WERI-Rb-1 (cell line): ENCODE measurements around the gene GRAMD4.

ENCODE experiments used
- DNase-seq: peaks from one replicate; pipeline ENCODE4 v3.0.0-alpha.2; 2020
- H3K27ac ChIP-seq: fragments of 250-450 bp; sonication (Bioruptor Pico); 2 replicates; pipeline ENCODE4 v1.5.1; 2020; ENCODE audit warnings: mild to moderate bottlenecking, moderate library complexity
- H3K27me3 ChIP-seq: fragments of 250-450 bp; sonication (Bioruptor Pico); 2 replicates; pipeline ENCODE4 v1.5.1; 2021; ENCODE audit warnings: mild to moderate bottlenecking, low read depth, moderate library complexity; ENCODE audit not compliant: insufficient read depth, severe bottlenecking
- H3K36me3 ChIP-seq: fragments of 250-450 bp; sonication (Bioruptor Pico); 2 replicates; pipeline ENCODE4 v1.5.1; 2020; ENCODE audit warnings: mild to moderate bottlenecking, moderate library complexity
- H3K4me3 ChIP-seq: 2 replicates; pipeline ENCODE4 v1.5.1; 2011; ENCODE audit warnings: low read depth, mild to moderate bottlenecking, control low read depth, low read length
- H3K9me3 ChIP-seq: fragments of 250-450 bp; sonication (Bioruptor Pico); 2 replicates; pipeline ENCODE4 v1.5.1; 2021; ENCODE audit warnings: mild to moderate bottlenecking, moderate library complexity; ENCODE audit not compliant: severe bottlenecking
- CTCF ChIP-seq: IDR thresholded peaks from 2 replicates; pipeline ENCODE4 v1.5.1; 2011; ENCODE audit warnings: low read depth, mild to moderate bottlenecking, control low read depth, inconsistent platforms, low read length

The GRAMD4 gene

GRCh38 chr22:46671824-46672432 lies 51.7 kb downstream of the GRAMD4 start:
- no peak for TF ChIP-seq CTCF
- H3K27ac ChIP-seq: no peak overlapping the region
- H3K4me3 ChIP-seq: no peak overlapping the region
- H3K9me3 ChIP-seq: no peaks in the 10 kb centered on the region
- no peak for DNase-seq
- peaks cover 17% of the 10 kb centered on the region for H3K36me3 ChIP-seq
- H3K27me3 ChIP-seq: no peaks in the 10 kb centered on the region

- DNase-seq: no peak
- peaks cover 14% of the 10 kb centered on the region for H3K36me3 ChIP-seq
- H3K27ac ChIP-seq: no peak overlapping the region
- H3K4me3 ChIP-seq: no peak overlapping the region
- TF ChIP-seq CTCF: no peak
- H3K9me3 ChIP-seq: no peaks in the 10 kb centered on the region
- no peaks in the 10 kb centered on the region for H3K27me3 ChIP-seq
Measured at GRCh38 chr22:46672731-46673130, 52.5 kb downstream of the GRAMD4 start.

GRCh38 chr22:46673205-46673604 lies 53.0 kb downstream of the GRAMD4 start:
- DNase-seq: no peak
- no peak for TF ChIP-seq CTCF
- Histone ChIP-seq H3K27me3 (no peaks in the 10 kb centered on the region), H3K36me3 (peaks cover 14% of the 10 kb centered on the region), H3K27ac (no peak overlapping the region), H3K9me3 (no peaks in the 10 kb centered on the region), H3K4me3 (no peak overlapping the region)

GRCh38 chr22:46673662-46674236 lies 53.6 kb downstream of the GRAMD4 start:
- H3K27ac ChIP-seq: no peak overlapping the region

GRCh38 chr22:46674367-46674781 lies 54.2 kb downstream of the GRAMD4 start:
- Histone ChIP-seq H3K27me3 (no peaks in the 10 kb centered on the region), H3K9me3 (no peaks in the 10 kb centered on the region), H3K4me3 (no peak overlapping the region), H3K27ac (no peak overlapping the region), H3K36me3 (peaks cover 11% of the 10 kb centered on the region)
- TF ChIP-seq CTCF: no peak
- no peak for DNase-seq

More at GRCh38 chr22:46673662-46674236, 53.6 kb downstream of the GRAMD4 start:
- peaks cover 11% of the 10 kb centered on the region for H3K36me3 ChIP-seq
- DNase-seq: no peak
- no peak for TF ChIP-seq CTCF
- H3K27me3 ChIP-seq: no peaks in the 10 kb centered on the region
- H3K4me3 ChIP-seq: no peak overlapping the region
- no peaks in the 10 kb centered on the region for H3K9me3 ChIP-seq

- DNase-seq: no peak
- no peak overlapping the region for H3K4me3 ChIP-seq
- no peaks in the 10 kb centered on the region for H3K9me3 ChIP-seq
- TF ChIP-seq CTCF: no peak
- H3K27ac ChIP-seq: no peak overlapping the region
- no peaks in the 10 kb centered on the region for H3K27me3 ChIP-seq
- H3K36me3 ChIP-seq: peaks cover 9% of the 10 kb centered on the region
Measured at GRCh38 chr22:46674906-46675305, 54.7 kb downstream of the GRAMD4 start.
